GM18907 (cell line): ENCODE results near the gene CENPVL2.
"Not testable (repeated sequence)": the region's sequence is repeated elsewhere in the genome, so short reads cannot be mapped to it uniquely, and the experiment has no call there.

Experiments
- ATAC-seq: cut with Tn5 transposase; IDR thresholded peaks from one replicate; pipeline ENCODE4 v1.9.1; 2021; ENCODE audit warnings: mild to moderate bottlenecking, moderate library complexity; ENCODE audit not compliant: unreplicated experiment

CENPVL2 gene

GRCh38 chrX:51682720-51683062 is at the start of gene CENPVL2:
TSS of gene CENPVL2 (minus strand) at chrX:51682831. CDS start at chrX:51682831, 0 bp downstream.
- not testable (repeated sequence) for ATAC-seq

- no peak for ATAC-seq
Observed at GRCh38 chrX:51728202-51728601, 45.6 kb upstream of the CENPVL2 start.

DNA sequence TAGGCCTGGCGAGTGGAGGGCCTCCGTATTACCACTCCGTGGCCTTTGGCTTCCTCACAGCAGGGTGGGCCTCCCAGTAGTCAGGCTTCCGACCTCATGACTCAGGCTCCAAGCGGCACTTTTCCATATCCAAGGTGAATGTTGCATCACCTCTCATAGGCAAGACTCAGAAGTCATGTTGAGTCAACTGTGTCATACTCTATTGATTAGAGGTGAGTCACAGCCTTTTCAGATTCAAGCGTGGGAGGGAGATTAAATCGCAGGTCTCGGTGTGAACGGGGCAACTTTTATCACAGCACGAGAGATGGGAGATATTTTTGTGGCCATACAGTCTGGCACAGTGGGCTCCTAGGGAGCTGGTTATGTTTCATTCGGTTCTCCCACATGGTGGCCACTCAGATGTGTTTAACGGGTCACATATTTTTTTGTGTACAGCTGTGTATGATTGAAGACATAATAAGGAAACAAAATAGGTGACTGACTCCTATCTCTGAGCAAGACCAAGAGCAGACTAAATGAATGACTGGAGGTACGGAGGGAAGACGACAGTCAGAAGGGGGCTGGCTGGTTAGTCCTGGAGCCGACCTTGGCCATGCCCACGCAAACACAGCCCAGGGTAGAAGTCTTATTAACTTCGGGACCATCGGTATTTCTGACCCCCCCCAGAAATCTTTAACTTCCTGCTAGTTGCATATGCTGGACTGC is 30.5 kb upstream of the CENPVL2 start:
- not testable (repeated sequence) for ATAC-seq

DNA sequence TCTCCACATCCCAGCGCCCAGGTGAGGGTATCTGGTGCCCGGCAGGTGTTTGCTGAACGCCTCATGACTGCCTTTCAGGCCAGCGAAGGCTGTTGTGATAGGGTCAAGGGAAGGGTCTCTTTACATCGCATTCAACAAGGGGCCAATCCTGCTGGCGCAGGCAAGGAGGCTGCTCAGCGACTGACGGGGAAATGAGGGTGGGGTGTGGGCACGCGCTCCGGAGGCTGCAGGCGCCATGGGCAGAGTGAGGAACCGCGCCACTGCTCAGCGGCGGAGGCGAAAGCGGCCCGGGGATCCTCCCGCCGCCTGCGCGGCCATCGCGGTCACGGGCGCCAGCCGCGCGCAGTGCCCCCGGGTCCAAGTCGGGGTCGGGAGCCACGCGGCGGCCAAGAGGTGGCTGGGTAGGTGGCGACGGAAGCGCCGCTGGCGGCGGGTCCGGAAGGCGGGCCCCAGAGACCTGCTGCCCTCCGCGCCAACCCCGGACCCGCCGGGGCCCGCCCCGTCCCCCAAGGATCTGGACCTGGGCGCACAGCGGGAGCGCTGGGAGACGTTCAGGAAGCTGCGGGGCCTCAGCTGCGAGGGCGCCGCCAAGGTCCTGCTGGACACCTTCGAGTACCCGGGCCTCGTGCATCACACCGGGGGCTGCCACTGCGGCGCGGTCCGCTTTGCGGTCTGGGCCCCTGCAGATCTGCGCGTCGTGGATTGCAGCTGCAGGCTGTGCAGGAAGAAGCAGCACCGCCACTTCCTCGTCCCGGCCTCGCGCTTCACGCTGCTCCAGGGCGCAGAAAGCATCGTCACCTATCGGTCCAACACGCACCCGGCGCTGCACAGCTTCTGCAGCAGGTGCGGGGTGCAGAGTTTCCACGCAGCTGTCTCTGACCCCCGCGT is 27.9 kb upstream of the CENPVL2 start, which contains the start of gene CENPVL1:
Gene CENPVL1 (plus strand): TSS at position 236 of the 888 bp plus-strand sequence. CDS start 0 bp downstream, at position 236.
- not testable (repeated sequence) for ATAC-seq

DNA sequence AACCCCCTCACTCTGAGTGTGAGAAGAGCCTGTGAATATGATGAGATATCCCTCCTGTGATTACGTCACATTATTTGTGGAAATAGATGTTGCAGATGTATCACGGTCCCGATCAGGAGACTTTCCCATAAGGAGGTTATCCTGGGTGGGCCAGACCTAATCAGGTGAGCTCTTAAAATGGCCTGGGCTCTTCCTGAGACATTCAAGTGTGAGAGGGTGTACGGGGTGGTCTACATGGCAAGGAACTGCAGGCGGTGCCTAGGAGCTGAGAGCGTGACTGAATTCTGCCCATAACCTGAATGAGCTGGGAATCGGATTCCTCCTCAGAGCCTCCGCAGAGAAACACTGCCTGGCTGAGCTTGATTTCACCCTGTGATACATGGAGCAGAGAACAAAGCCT is 14.8 kb upstream of the CENPVL2 start:
- no peak for ATAC-seq

GRCh38 chrX:51694254-51694653 is 11.6 kb upstream of the CENPVL2 start:
- ATAC-seq, result no peak

DNA sequence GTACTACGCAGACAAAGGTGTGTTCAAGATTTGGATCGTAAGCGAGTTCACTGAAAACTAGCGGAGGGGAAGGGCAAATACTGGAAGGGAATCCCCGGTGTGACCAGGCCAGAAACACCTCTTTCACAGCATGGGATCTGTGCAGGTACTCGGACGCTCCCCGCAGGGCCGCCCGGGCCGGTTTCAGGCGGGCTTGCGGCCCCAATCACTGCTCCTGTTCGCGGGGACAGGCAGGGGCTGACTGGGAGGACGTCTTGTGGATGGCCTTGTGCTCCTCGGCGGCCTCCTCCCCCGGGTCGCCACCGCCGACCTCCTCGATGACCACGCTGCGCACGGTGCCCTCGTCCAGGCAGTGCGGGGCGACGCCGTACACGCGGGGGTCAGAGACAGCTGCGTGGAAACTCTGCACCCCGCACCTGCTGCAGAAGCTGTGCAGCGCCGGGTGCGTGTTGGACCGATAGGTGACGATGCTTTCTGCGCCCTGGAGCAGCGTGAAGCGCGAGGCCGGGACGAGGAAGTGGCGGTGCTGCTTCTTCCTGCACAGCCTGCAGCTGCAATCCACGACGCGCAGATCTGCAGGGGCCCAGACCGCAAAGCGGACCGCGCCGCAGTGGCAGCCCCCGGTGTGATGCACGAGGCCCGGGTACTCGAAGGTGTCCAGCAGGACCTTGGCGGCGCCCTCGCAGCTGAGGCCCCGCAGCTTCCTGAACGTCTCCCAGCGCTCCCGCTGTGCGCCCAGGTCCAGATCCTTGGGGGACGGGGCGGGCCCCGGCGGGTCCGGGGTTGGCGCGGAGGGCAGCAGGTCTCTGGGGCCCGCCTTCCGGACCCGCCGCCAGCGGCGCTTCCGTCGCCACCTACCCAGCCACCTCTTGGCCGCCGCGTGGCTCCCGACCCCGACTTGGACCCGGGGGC is 567 bp downstream of the CENPVL2 start:
- ATAC-seq, result not testable (repeated sequence)

DNA sequence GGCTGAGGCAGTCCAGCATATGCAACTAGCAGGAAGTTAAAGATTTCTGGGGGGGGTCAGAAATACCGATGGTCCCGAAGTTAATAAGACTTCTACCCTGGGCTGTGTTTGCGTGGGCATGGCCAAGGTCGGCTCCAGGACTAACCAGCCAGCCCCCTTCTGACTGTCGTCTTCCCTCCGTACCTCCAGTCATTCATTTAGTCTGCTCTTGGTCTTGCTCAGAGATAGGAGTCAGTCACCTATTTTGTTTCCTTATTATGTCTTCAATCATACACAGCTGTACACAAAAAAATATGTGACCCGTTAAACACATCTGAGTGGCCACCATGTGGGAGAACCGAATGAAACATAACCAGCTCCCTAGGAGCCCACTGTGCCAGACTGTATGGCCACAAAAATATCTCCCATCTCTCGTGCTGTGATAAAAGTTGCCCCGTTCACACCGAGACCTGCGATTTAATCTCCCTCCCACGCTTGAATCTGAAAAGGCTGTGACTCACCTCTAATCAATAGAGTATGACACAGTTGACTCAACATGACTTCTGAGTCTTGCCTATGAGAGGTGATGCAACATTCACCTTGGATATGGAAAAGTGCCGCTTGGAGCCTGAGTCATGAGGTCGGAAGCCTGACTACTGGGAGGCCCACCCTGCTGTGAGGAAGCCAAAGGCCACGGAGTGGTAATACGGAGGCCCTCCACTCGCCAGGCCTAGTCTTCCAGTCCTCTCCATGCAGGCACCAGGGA is 2.8 kb downstream of the CENPVL2 start:
- not testable (repeated sequence) for ATAC-seq

DNA sequence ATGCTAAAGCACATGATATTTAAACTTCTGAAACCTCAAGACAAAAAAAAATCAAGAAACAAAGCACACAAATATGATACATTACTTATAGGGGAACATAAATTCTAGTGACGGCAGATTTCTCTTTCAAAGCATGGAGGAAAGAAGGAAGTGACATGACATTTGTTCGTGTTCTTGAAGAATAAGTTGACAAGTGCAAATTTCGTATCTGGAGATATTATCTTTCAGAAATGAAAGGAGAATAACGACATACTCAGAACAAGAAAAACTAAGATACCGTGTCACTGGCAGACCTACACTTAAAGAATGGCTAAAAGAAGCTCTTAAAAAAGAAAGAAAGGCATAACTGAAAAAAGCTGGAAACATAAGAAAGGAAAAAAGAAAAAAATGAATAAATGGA is 16.6 kb downstream of the CENPVL2 start:
- ATAC-seq, result no peak

DNA sequence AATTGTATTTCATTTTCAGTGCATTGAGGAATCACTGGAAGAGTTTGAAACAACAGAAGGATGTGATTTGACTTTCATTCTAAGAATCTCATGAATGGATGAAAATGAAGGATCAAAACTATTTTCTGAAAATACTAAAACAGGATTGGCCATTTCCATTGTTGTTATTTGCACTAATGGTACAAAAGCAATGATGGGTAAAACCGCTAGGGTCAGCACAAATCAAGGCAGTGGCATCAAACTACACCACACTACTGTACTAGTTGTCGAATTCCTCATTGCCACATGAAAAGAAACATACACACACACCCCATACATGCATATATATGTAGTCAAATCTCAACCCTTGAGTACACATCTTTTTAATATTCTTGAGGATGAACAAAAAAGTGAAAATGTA is 39.3 kb downstream of the CENPVL2 start:
- ATAC-seq, result no peak

DNA sequence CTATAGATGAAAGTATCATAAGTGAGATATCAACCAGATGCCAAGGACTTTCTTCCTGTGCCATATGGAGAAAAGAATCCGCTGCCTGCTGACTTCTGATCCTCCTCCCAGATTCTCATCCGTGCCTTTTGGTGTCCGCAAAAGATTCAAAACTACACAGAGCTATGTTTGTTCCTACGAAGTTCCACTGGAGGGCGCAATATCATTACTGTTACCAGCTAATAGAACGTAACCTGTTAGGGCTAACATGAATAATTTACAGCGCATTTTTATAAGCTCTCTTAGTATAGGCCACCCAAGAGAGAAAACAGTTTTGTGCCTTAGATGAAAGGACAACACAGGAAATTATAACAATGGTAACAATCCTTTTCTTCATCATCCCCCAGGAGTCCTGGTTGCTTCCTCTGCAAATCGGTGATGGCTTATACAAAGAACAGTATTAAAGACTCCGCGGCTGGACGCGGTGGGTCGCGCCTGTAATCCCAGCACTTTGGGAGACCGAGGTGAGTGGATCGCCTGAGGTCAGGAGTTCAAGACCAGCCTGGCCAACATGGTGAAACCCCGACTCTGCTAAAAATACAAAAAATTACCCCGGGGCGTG is 41.1 kb downstream of the CENPVL2 start:
- ATAC-seq, result no peak

DNA sequence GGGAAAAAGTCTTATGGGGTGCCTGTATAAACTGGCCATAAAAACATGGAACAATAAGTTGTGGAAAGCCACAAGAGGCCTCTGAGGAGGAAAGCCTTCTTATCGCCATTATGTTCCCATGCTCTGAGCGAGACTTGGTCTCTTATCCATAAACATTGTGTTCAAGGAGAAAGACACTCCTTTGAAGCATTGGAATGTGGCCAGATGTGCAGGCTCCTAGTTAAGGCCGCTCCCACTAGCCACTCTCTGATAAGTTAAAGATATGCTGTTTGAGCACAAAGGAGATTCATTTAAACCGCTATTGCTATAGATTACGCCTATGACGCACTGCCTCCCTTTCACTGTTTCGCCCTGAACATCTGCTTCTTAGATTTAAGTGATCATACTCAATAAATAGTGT is 46.1 kb downstream of the CENPVL2 start:
- not testable (repeated sequence) for ATAC-seq
